HepG2 (cell line): ENCODE results near the gene HSD11B2. TPM values are rescaled to one million over a fixed set of nuclear protein-coding genes. Genes with fewer than 3 reads are reported as not detected.

Source experiments
- CEBPZ ChIP-seq: IDR thresholded peaks from 2 replicates; pipeline ENCODE4 v1.6.1; 2012; ENCODE audit warnings: low read length, improper control_type of control experiment
- CENPX ChIP-seq: sonication (generic); formaldehyde crosslinking; IDR thresholded peaks from 2 replicates; pipeline ENCODE4 v1.9.0; 2021; ENCODE audit warnings: mild to moderate bottlenecking, missing genetic modification reagents, moderate library complexity
- GZF1 ChIP-seq: sonication (generic); formaldehyde crosslinking; IDR thresholded peaks from 2 replicates; pipeline ENCODE4 v1.5.1; 2020; ENCODE audit warnings: mild to moderate bottlenecking, missing genetic modification reagents
- HMGXB4 ChIP-seq, 2 experiments: sonication (generic) in 1 of 2; formaldehyde crosslinking in 1 of 2; IDR thresholded peaks; 2 replicates each; pipeline versions ENCODE4 v1.4.0 to v1.6.1; 2018 to 2020; ENCODE audit warnings: missing genetic modification reagents in 2 of 2, borderline replicate concordance in 1 of 2, low read depth in 1 of 2, mild to moderate bottlenecking in 1 of 2, missing biosample characterization in 1 of 2
- ISL2 ChIP-seq: sonication (generic); formaldehyde crosslinking; IDR thresholded peaks from 2 replicates; pipeline ENCODE4 v1.5.0; 2020; ENCODE audit warnings: missing genetic modification reagents
- MAFK ChIP-seq, 2 experiments: IDR thresholded peaks in 1 of 2; conservative IDR thresholded peaks in 1 of 2; 2 replicates each; pipeline ENCODE4 v1.6.1; 2011; ENCODE audit warnings: improper control_type of control experiment in 2 of 2, low read length in 2 of 2
- SALL2 ChIP-seq: sonication (generic); formaldehyde crosslinking; IDR thresholded peaks from 2 replicates; pipeline ENCODE4 v1.8.1; 2023; ENCODE audit warnings: mild to moderate bottlenecking, missing genetic modification reagents, inconsistent platforms
- WIZ ChIP-seq: sonication (generic); formaldehyde crosslinking; IDR thresholded peaks from 2 replicates; pipeline ENCODE4 v1.5.1; 2020; ENCODE audit warnings: mild to moderate bottlenecking, missing genetic modification reagents
- ZNF672 ChIP-seq: sonication (generic); formaldehyde crosslinking; IDR thresholded peaks from 2 replicates; pipeline ENCODE4 v1.8.1; 2022; ENCODE audit warnings: missing genetic modification reagents
- polyA plus RNA-seq, 8 experiments: library from polyadenylated mRNA; depleted of rRNA in 3 of 8; stranded (reverse) in 7 of 8; unstranded in 1 of 8; fragments of >200 nt; fragmentation: Illumina TruSeq in 4 of 8; extraction: Trizol in 4 of 8; gene quantifications; 2 replicates each; pipeline versions ENCODE4 v1.2.1 to v1.2.3, GENCODE V29; 2011 to 2016; ENCODE audit warnings: low read depth in 4 of 8, missing spikeins in 1 of 8, mixed read lengths in 1 of 8; ENCODE audit not compliant: insufficient read depth in 1 of 8
- total RNA-seq, 5 experiments: library from RNA; depleted of rRNA; stranded (reverse); fragments of >200 nt; fragmentation: Illumina TruSeq; extraction: Trizol; gene quantifications; 2 replicates each; pipeline ENCODE4 v1.2.3, GENCODE V29; 2016; ENCODE audit warnings: low read depth in 1 of 5
- TF ChIP-seq, protein P1 (sequence below): sonication (generic); formaldehyde crosslinking; IDR thresholded peaks from 2 replicates; pipeline ENCODE4 v1.8.0; 2022; ENCODE audit warnings: low read depth, missing genetic modification reagents
- TF ChIP-seq, protein P2 (sequence below): sonication (generic); formaldehyde crosslinking; IDR thresholded peaks from 2 replicates; pipeline ENCODE4 v1.5.0; 2020; ENCODE audit warnings: mild to moderate bottlenecking, missing genetic modification reagents, borderline replicate concordance
- TF ChIP-seq, protein P3 (sequence below), 2 experiments: sonication (generic) in 1 of 2; formaldehyde crosslinking in 1 of 2; IDR thresholded peaks; 2 replicates each; pipeline versions ENCODE4 v1.5.1 to v1.6.1; 2011 to 2020; ENCODE audit warnings: borderline replicate concordance in 1 of 2, low read depth in 1 of 2, low read length in 1 of 2, mild to moderate bottlenecking in 1 of 2, missing genetic modification reagents in 1 of 2, moderate library complexity in 1 of 2

Gene HSD11B2
- total and polyA plus RNA-seq, 2 of the 13 experiments (the other 11 are each of a cell fraction or from before 2014, with no cell fraction given): 8.9 to 13.6 TPM

DNA sequence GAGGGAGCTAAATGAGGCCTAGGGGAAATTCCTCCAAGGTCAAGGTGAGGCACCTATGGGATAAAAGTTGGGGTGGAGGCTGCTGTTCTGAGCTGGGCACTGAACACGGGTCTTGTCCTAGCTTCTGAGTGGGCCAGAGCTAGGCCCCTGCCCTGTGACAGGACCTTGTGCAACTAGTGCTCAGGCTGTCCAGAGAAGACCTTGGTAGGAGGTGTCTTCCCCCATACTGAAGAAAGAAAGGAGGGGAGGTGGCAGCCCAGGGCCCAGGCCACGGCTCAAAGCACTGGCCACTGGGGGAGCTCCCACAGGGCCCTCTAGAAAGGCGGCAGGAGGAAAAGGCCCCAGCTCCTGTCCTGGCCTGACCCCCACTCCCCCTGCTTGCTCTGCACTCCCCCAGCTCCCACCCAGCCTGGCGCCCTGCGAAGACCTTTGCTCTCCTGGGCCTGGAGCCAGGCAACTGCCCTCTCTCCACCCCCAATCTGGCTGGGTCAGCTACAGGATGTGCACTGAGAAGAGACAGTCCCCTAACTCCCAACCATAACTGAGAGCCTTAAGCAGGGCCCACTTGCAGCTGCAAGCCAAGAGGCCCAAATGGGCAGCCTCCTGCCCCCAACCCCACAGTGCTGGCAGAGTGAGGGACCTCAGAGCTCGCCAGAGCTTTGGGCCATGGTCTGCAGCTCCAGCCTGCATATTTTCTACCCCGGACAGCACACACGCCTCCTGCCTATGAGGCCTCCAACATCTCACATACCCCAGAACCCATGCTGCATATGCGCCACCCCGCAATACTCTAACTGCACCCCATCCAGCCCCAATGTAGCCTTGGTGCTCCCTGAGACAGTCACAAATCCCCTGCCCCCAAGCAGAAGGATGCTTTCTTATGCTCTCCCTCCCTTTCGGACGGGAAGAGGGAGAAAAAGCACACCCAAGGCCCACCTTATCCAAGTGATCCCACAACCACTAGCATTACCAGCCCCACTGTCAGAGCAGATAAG is 15.3 kb downstream of the HSD11B2 start (continued):
- TF ChIP-seq HMGXB4 (CRISPR knock-in tag; IDR thresholded peaks at IDR 0.05; ENCODE audit: borderline replicate concordance in 1 of 2, low read depth in 1 of 2) (0 out of 4 replicates have a peak, but pooled peaks have one; percentile 22 to 25), CEBPZ (no peak), MAFK (conservative IDR thresholded peaks at IDR 0.05 in 1 of 2, IDR thresholded peaks at IDR 0.05 in 1 of 2; ENCODE audit: low read length in 2 of 2) (no peak), ZNF672 (CRISPR knock-in tag) (no peak), SALL2 (CRISPR knock-in tag) (no peak), ISL2 (0 out of 2 replicates have a peak, but pooled peaks have one; percentile 16), GZF1 (CRISPR knock-in tag) (peak; percentile 88; the same call in 1 of the 2 replicates), CENPX (CRISPR knock-in tag) (no peak), WIZ (CRISPR knock-in tag) (no peak)
- TF ChIP-seq, protein P1, sequence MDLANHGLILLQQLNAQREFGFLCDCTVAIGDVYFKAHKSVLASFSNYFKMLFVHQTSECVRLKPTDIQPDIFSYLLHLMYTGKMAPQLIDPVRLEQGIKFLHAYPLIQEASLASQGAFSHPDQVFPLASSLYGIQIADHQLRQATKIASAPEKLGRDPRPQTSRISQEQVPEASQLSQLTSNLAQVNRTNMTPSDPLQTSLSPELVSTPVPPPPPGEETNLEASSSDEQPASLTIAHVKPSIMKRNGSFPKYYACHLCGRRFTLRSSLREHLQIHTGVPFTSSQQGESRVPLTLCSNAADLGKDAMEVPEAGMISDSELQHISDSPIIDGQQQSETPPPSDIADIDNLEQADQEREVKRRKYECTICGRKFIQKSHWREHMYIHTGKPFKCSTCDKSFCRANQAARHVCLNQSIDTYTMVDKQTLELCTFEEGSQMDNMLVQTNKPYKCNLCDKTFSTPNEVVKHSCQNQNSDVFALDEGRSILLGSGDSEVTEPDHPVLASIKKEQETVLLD (CRISPR knock-in tag): no peak
- TF ChIP-seq, protein P2, sequence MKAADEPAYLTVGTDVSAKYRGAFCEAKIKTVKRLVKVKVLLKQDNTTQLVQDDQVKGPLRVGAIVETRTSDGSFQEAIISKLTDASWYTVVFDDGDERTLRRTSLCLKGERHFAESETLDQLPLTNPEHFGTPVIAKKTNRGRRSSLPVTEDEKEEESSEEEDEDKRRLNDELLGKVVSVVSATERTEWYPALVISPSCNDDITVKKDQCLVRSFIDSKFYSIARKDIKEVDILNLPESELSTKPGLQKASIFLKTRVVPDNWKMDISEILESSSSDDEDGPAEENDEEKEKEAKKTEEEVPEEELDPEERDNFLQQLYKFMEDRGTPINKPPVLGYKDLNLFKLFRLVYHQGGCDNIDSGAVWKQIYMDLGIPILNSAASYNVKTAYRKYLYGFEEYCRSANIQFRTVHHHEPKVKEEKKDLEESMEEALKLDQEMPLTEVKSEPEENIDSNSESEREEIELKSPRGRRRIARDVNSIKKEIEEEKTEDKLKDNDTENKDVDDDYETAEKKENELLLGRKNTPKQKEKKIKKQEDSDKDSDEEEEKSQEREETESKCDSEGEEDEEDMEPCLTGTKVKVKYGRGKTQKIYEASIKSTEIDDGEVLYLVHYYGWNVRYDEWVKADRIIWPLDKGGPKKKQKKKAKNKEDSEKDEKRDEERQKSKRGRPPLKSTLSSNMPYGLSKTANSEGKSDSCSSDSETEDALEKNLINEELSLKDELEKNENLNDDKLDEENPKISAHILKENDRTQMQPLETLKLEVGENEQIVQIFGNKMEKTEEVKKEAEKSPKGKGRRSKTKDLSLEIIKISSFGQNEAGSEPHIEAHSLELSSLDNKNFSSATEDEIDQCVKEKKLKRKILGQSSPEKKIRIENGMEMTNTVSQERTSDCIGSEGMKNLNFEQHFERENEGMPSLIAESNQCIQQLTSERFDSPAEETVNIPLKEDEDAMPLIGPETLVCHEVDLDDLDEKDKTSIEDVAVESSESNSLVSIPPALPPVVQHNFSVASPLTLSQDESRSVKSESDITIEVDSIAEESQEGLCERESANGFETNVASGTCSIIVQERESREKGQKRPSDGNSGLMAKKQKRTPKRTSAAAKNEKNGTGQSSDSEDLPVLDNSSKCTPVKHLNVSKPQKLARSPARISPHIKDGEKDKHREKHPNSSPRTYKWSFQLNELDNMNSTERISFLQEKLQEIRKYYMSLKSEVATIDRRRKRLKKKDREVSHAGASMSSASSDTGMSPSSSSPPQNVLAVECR (CRISPR knock-in tag): peak; percentile 77
- TF ChIP-seq, protein P3, sequence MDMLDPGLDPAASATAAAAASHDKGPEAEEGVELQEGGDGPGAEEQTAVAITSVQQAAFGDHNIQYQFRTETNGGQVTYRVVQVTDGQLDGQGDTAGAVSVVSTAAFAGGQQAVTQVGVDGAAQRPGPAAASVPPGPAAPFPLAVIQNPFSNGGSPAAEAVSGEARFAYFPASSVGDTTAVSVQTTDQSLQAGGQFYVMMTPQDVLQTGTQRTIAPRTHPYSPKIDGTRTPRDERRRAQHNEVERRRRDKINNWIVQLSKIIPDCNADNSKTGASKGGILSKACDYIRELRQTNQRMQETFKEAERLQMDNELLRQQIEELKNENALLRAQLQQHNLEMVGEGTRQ (IDR thresholded peaks at IDR 0.05; ENCODE audit: low read depth, low read length): no peak
- TF ChIP-seq, protein P3 (CRISPR knock-in tag; IDR thresholded peaks at IDR 0.05; ENCODE audit: borderline replicate concordance): no peak; the same call in 1 of the 2 replicates
